Measurements from ENCODE around the gene KCTD15. TPM values are rescaled to one million over a fixed set of nuclear protein-coding genes. Genes with fewer than 3 reads are reported as not detected.

KCTD15 gene
- total RNA-seq, 1 donor from 2014 or later: 2.7 TPM

GRCh38 chr19:33797802-33798671 is 1.4 kb downstream of the KCTD15 start:
- no peak for ATAC-seq (ENCODE audit: low read depth)
- H3K9me3 Mint-ChIP-seq: no peaks in the 10 kb centered on the region
- DNase-seq: no peak
- no peaks in the 10 kb centered on the region for H3K36me3 Mint-ChIP-seq (ENCODE audit: low read depth)
- ChIA-PET POLR2A (interaction anchor here (0.7 to 1.9 kb wide), 2 partner anchors 21 to 374 kb away, joined by 3 to 8 read pairs; partner anchors contain the start of gene LSM14A), CTCF (interaction anchor here (0.8 to 1.5 kb wide), 2 partner anchors 20 to 298 kb away, joined by 4 to 5 read pairs; no protein-coding TSS in a partner anchor)
- peak overlapping the region; percentile 24 for H3K27ac Mint-ChIP-seq
- peaks cover 10% of the 10 kb centered on the region for H3K27me3 Mint-ChIP-seq
- peak overlapping the region; percentile 77 for H3K4me3 Mint-ChIP-seq
- intact Hi-C loops (cut with micrococcal nuclease): loop anchor here (2.0 to 5.0 kb wide), 3 partner anchors 23 to 349 kb away; no protein-coding TSS in a partner anchor
- peaks cover 5% of the 10 kb centered on the region for H3K4me1 Mint-ChIP-seq
- TF ChIP-seq CTCF (IDR thresholded peaks at IDR 0.05): no peak

GRCh38 chr19:33798681-33799111 is 2.0 kb downstream of the KCTD15 start:
- intact Hi-C loops (cut with micrococcal nuclease): loop anchor here (5.0 kb wide), 2 partner anchors 199 to 349 kb away; no protein-coding TSS in a partner anchor
- CTCF ChIA-PET: interaction anchor here (0.6 to 1.5 kb wide), 2 partner anchors 21 to 298 kb away, joined by 4 read pairs; no protein-coding TSS in a partner anchor
- ATAC-seq (ENCODE audit: low read depth) (no peak), DNase-seq (no peak)
- Mint-ChIP-seq H3K27me3 (peaks cover 5% of the 10 kb centered on the region), H3K36me3 (ENCODE audit: low read depth) (no peaks in the 10 kb centered on the region), H3K4me3 (peak overlapping the region; percentile 32), H3K9me3 (no peaks in the 10 kb centered on the region), H3K27ac (peak overlapping the region; percentile 24), H3K4me1 (peaks cover 5% of the 10 kb centered on the region)
- POLR2A ChIA-PET: no interaction called here
- TF ChIP-seq CTCF (IDR thresholded peaks at IDR 0.05): no peak

- CTCF ChIA-PET: interaction anchor here (0.6 kb wide), 1 partner anchor 22 kb away, joined by 4 read pairs; no protein-coding TSS in a partner anchor
- no peak overlapping the region for H3K27ac Mint-ChIP-seq
Observed at GRCh38 chr19:33799476-33799875, 2.8 kb downstream of the KCTD15 start.

GRCh38 chr19:33800012-33800680 is 3.5 kb downstream of the KCTD15 start:
- Mint-ChIP-seq H3K4me1 (peaks cover 4% of the 10 kb centered on the region), H3K9me3 (no peaks in the 10 kb centered on the region), H3K27ac (no peak overlapping the region), H3K27me3 (peaks cover 4% of the 10 kb centered on the region), H3K4me3 (no peak overlapping the region), H3K36me3 (ENCODE audit: low read depth) (no peaks in the 10 kb centered on the region)
- CTCF ChIA-PET: no interaction called here
- intact Hi-C loops (cut with micrococcal nuclease): no loop called here
- ATAC-seq (ENCODE audit: low read depth) (no peak), DNase-seq (no peak)
- TF ChIP-seq CTCF (IDR thresholded peaks at IDR 0.05): no peak
- POLR2A ChIA-PET: no interaction called here

More at GRCh38 chr19:33799476-33799875, 2.8 kb downstream of the KCTD15 start:
- Mint-ChIP-seq H3K27me3 (peaks cover 4% of the 10 kb centered on the region), H3K9me3 (no peaks in the 10 kb centered on the region), H3K4me1 (peaks cover 5% of the 10 kb centered on the region), H3K36me3 (ENCODE audit: low read depth) (no peaks in the 10 kb centered on the region), H3K4me3 (no peak overlapping the region)
- POLR2A ChIA-PET: no interaction called here
- ATAC-seq (ENCODE audit: low read depth) (no peak), DNase-seq (no peak)
- intact Hi-C loops (cut with micrococcal nuclease): loop anchor here (5.0 kb wide), 2 partner anchors 198 to 348 kb away; no protein-coding TSS in a partner anchor
- no peak for TF ChIP-seq CTCF (IDR thresholded peaks at IDR 0.05)

- no peak for ATAC-seq (ENCODE audit: low read depth)
- Mint-ChIP-seq H3K9me3 (no peaks in the 10 kb centered on the region), H3K27ac (no peak overlapping the region), H3K4me1 (peaks cover 3% of the 10 kb centered on the region), H3K36me3 (ENCODE audit: low read depth) (no peaks in the 10 kb centered on the region), H3K27me3 (peaks cover 4% of the 10 kb centered on the region), H3K4me3 (no peak overlapping the region)
- DNase-seq: no peak
- CTCF ChIA-PET: no interaction called here
- POLR2A ChIA-PET: no interaction called here
- intact Hi-C loops (cut with micrococcal nuclease): no loop called here
- TF ChIP-seq CTCF (IDR thresholded peaks at IDR 0.05): no peak
Observed at GRCh38 chr19:33801411-33801810, 4.7 kb downstream of the KCTD15 start.
